ENCODE measurements around the gene GKAP1.

DNA sequence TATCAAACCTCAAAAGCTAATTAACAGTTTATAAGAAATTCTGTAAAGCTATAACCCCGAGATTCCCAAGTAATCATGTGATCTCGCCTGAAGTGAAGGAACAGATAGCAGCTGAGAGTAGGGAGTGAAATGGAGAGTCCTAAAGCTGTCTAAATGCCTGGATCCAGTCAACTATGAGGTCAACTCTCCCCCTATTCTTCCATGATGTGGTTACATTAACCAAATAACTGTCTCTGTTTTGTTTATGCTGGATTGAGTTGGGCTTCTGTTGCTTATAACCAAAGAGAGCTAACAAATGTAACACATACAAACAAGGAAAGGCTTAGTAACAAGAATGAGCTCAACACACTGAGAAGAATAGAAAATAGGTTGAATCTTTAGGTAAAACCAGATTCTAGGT is 41.6 kb downstream of the GKAP1 start:
- TF ChIP-seq, protein P1, sequence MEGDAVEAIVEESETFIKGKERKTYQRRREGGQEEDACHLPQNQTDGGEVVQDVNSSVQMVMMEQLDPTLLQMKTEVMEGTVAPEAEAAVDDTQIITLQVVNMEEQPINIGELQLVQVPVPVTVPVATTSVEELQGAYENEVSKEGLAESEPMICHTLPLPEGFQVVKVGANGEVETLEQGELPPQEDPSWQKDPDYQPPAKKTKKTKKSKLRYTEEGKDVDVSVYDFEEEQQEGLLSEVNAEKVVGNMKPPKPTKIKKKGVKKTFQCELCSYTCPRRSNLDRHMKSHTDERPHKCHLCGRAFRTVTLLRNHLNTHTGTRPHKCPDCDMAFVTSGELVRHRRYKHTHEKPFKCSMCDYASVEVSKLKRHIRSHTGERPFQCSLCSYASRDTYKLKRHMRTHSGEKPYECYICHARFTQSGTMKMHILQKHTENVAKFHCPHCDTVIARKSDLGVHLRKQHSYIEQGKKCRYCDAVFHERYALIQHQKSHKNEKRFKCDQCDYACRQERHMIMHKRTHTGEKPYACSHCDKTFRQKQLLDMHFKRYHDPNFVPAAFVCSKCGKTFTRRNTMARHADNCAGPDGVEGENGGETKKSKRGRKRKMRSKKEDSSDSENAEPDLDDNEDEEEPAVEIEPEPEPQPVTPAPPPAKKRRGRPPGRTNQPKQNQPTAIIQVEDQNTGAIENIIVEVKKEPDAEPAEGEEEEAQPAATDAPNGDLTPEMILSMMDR (IDR thresholded peaks at IDR 0.05; ENCODE audit: low read depth, low read length, missing input control): no peak
- no peak for TF ChIP-seq FOXA1 (IDR thresholded peaks at IDR 0.05)
- no peak for TF ChIP-seq GABPA (IDR thresholded peaks at IDR 0.05 in 1 of 2, conservative IDR thresholded peaks at IDR 0.05 in 1 of 2)
- TF ChIP-seq, protein P2, sequence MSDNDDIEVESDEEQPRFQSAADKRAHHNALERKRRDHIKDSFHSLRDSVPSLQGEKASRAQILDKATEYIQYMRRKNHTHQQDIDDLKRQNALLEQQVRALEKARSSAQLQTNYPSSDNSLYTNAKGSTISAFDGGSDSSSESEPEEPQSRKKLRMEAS (IDR thresholded peaks at IDR 0.05): no peak
- TF ChIP-seq YY1 (IDR thresholded peaks at IDR 0.05): no peak
- TF ChIP-seq, protein P3, sequence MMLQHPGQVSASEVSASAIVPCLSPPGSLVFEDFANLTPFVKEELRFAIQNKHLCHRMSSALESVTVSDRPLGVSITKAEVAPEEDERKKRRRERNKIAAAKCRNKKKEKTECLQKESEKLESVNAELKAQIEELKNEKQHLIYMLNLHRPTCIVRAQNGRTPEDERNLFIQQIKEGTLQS (IDR thresholded peaks at IDR 0.05): no peak
- no peak for TF ChIP-seq FOXA2 (IDR thresholded peaks at IDR 0.05)
- TF ChIP-seq, protein P4, sequence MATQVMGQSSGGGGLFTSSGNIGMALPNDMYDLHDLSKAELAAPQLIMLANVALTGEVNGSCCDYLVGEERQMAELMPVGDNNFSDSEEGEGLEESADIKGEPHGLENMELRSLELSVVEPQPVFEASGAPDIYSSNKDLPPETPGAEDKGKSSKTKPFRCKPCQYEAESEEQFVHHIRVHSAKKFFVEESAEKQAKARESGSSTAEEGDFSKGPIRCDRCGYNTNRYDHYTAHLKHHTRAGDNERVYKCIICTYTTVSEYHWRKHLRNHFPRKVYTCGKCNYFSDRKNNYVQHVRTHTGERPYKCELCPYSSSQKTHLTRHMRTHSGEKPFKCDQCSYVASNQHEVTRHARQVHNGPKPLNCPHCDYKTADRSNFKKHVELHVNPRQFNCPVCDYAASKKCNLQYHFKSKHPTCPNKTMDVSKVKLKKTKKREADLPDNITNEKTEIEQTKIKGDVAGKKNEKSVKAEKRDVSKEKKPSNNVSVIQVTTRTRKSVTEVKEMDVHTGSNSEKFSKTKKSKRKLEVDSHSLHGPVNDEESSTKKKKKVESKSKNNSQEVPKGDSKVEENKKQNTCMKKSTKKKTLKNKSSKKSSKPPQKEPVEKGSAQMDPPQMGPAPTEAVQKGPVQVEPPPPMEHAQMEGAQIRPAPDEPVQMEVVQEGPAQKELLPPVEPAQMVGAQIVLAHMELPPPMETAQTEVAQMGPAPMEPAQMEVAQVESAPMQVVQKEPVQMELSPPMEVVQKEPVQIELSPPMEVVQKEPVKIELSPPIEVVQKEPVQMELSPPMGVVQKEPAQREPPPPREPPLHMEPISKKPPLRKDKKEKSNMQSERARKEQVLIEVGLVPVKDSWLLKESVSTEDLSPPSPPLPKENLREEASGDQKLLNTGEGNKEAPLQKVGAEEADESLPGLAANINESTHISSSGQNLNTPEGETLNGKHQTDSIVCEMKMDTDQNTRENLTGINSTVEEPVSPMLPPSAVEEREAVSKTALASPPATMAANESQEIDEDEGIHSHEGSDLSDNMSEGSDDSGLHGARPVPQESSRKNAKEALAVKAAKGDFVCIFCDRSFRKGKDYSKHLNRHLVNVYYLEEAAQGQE (IDR thresholded peaks at IDR 0.05): no peak

Data from liver (tissue), 3 donors.